ENCODE measurements around the gene SIAE. TPM values are rescaled to one million over a fixed set of nuclear protein-coding genes. Genes with fewer than 3 reads are reported as not detected.

The SIAE gene
- total and polyA plus RNA-seq, 3 experiments from 2014 or later, result 0.85 to 5.2 (median 4.0) TPM

DNA sequence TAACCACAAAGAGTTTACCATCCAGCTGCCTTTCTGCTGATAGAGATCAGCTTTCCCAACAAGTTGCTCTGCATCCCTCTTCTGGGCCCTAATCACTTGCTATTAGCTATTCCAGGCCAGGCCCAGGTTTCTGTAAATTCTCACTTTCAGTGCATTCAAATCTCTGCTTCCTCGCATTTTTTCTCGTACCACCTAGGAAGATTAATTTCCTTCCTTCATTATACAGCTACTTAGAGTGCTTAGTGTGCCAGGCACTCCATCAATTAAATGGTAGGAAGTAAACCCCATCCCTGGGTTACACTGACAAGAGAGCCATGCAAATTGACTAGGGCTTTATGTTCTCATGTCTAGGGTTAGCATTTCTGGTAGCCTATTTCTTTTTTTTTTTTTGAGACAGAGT is 9.7 kb downstream of the SIAE start:
- POLR2A ChIA-PET, result no interaction called here

DNA sequence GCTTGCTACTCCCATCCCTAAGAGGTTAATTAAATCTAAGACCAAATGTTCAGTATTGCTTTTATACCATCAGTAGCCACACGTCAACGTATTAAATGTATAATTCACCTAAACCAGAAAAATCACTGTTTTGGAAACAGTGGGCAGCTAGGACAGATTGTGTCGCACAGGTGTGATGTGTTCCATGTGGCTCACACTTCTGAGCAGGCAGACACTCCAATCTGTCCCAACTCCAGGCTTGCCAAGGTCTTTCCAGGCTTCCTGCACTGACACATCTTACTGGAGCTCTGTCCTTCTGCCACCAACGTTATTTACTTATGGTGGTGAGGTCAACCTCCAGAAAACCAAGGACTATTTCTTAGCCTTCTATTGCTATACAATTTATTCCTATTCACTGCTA is 11.4 kb downstream of the SIAE start:
- H3K4me1 Mint-ChIP-seq, result no peaks in the 10 kb centered on the region
- Histone ChIP-seq H3K9me3 (ENCODE audit: low read length) (no peaks in the 10 kb centered on the region), H3K36me3 (ENCODE audit: insufficient read depth, low read length) (no peaks in the 10 kb centered on the region), H3K27me3 (ENCODE audit: insufficient read depth, low read length, poor library complexity, severe bottlenecking) (no peaks in the 10 kb centered on the region), H3K4me3 (ENCODE audit: low read length) (no peak overlapping the region), H3K4me1 (ENCODE audit: insufficient read depth, low read length) (no peaks in the 10 kb centered on the region), H3K27ac (ENCODE audit: low read depth, low read length) (no peak overlapping the region)
- no peak overlapping the region for H3K4me3 Mint-ChIP-seq
- CTCF ChIA-PET, result interaction anchor here (1.1 kb wide), 1 partner anchor 103 kb away, joined by 3 read pairs; no protein-coding TSS in a partner anchor
- no peaks in the 10 kb centered on the region for H3K27me3 Mint-ChIP-seq
- POLR2A ChIA-PET, result no interaction called here
- no peak overlapping the region for H3K27ac Mint-ChIP-seq
- DNase-seq, result no peak
- peaks cover 0 to 10% (median 7%) of the 10 kb centered on the region in 3 donors for H3K36me3 Mint-ChIP-seq
- no peaks in the 10 kb centered on the region for H3K9me3 Mint-ChIP-seq

More for the DNA sequence above, 9.7 kb downstream of the SIAE start:
- no peaks in the 10 kb centered on the region for H3K9me3 Mint-ChIP-seq
- CTCF ChIA-PET, result interaction anchor here (0.9 to 1.7 kb wide), 2 partner anchors 99 to 173 kb away, joined by 6 read pairs; no protein-coding TSS in a partner anchor
- H3K4me1 ChIP-seq (ENCODE audit: insufficient read depth, low read length), result no peaks in the 10 kb centered on the region
- H3K36me3 ChIP-seq (ENCODE audit: insufficient read depth, low read length), result no peaks in the 10 kb centered on the region
- H3K27me3 Mint-ChIP-seq, result no peaks in the 10 kb centered on the region
- no peak for DNase-seq
- H3K36me3 Mint-ChIP-seq, result peaks cover 0 to 8% (median 3%) of the 10 kb centered on the region in 3 donors
- H3K27ac ChIP-seq (ENCODE audit: low read depth, low read length), result no peak overlapping the region
- no peak overlapping the region for H3K4me3 ChIP-seq (ENCODE audit: low read length)
- H3K4me3 Mint-ChIP-seq, result no peak overlapping the region
- no peaks in the 10 kb centered on the region for H3K27me3 ChIP-seq (ENCODE audit: insufficient read depth, low read length, poor library complexity, severe bottlenecking)
- no peaks in the 10 kb centered on the region for H3K4me1 Mint-ChIP-seq
- no peaks in the 10 kb centered on the region for H3K9me3 ChIP-seq (ENCODE audit: low read length)
- H3K27ac Mint-ChIP-seq, result no peak overlapping the region

DNA sequence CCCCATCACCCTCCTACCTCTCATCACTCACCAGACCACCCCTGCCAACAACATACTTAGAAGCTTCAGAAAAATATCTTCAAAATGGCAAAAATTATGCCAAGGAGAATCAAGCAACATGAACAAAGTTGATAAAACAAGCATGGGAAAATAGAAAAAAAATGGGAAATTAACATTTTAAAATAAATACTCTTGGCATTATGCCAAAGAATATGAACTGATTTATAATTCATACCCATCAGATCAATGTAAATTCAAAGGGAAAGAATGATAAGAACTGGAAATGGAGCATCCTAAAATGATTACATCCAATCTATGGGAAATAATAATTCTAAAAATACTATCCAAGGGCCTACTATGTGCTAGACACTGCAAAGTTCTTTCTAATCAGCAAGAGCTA is 12.0 kb downstream of the SIAE start:
- CTCF ChIA-PET, result interaction anchor here (1.1 kb wide), 1 partner anchor 103 kb away, joined by 3 read pairs; no protein-coding TSS in a partner anchor
- no peaks in the 10 kb centered on the region for H3K27me3 ChIP-seq (ENCODE audit: insufficient read depth, low read length, poor library complexity, severe bottlenecking)
- Mint-ChIP-seq H3K27ac (no peak overlapping the region), H3K4me1 (no peaks in the 10 kb centered on the region), H3K27me3 (no peaks in the 10 kb centered on the region), H3K4me3 (no peak overlapping the region), H3K9me3 (no peaks in the 10 kb centered on the region), H3K36me3 (peaks cover 0 to 12% (median 7%) of the 10 kb centered on the region in 3 donors)
- no peak overlapping the region for H3K27ac ChIP-seq (ENCODE audit: low read depth, low read length)
- POLR2A ChIA-PET, result no interaction called here
- H3K4me1 ChIP-seq (ENCODE audit: insufficient read depth, low read length), result no peaks in the 10 kb centered on the region
- H3K4me3 ChIP-seq (ENCODE audit: low read length), result no peak overlapping the region
- H3K9me3 ChIP-seq (ENCODE audit: low read length), result no peaks in the 10 kb centered on the region
- no peak for DNase-seq
- no peaks in the 10 kb centered on the region for H3K36me3 ChIP-seq (ENCODE audit: insufficient read depth, low read length)

DNA sequence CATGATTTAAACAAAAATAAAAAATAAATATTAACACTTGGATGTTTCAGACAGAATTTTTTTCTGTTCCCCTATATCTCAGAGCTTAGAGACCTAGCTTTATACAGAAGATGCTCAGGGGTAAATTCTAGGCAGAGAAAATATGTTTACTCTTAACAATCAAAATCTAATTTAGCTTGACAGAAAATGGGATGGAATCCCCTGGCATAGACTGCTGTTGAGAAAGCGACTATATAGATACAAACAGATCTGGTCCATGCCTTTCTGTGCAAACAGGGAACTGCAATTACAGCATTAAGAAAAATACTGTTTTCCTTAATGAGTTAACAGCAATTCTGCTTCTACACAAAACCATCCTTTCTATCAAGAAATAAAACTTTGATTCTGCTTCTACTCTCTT is 14.6 kb downstream of the SIAE start:
- Mint-ChIP-seq H3K27ac (no peak overlapping the region), H3K4me1 (no peaks in the 10 kb centered on the region), H3K9me3 (no peaks in the 10 kb centered on the region), H3K27me3 (no peaks in the 10 kb centered on the region), H3K36me3 (peaks cover 0 to 8% (median 7%) of the 10 kb centered on the region in 3 donors), H3K4me3 (no peak overlapping the region)
- H3K4me3 ChIP-seq (ENCODE audit: low read length), result no peak overlapping the region
- POLR2A ChIA-PET, result no interaction called here
- no peak for DNase-seq
- no peak overlapping the region for H3K27ac ChIP-seq (ENCODE audit: low read depth, low read length)
- CTCF ChIA-PET, result interaction anchor here (2.4 kb wide), 1 partner anchor 15 kb away, joined by 8 read pairs; no protein-coding TSS in a partner anchor
- H3K27me3 ChIP-seq (ENCODE audit: insufficient read depth, low read length, poor library complexity, severe bottlenecking), result no peaks in the 10 kb centered on the region
- no peaks in the 10 kb centered on the region for H3K36me3 ChIP-seq (ENCODE audit: insufficient read depth, low read length)
- H3K9me3 ChIP-seq (ENCODE audit: low read length), result no peaks in the 10 kb centered on the region
- no peaks in the 10 kb centered on the region for H3K4me1 ChIP-seq (ENCODE audit: insufficient read depth, low read length)

DNA sequence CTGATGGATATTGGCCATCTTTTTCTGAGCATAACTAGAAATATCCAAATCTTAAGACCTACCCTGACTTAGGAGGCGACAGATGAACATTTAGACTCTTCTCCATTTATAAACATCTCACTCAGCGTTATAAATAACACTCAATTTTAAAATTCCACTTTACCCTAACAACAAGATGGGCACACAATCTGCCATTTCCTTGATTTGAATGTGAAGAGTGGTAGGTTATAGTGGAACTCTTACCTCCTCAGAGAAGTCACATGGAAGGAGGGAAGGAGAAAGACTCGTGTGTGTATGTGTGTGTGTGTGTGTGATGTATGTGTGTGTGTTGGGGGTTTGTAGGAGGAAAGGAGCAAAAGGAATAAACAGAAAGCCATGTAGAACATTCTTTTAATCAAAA is 15.0 kb downstream of the SIAE start:
- Mint-ChIP-seq H3K27me3 (no peaks in the 10 kb centered on the region), H3K36me3 (peaks cover 0 to 9% (median 8%) of the 10 kb centered on the region in 3 donors), H3K27ac (no peak overlapping the region), H3K9me3 (no peaks in the 10 kb centered on the region), H3K4me1 (no peaks in the 10 kb centered on the region), H3K4me3 (no peak overlapping the region)
- Histone ChIP-seq H3K9me3 (ENCODE audit: low read length) (no peaks in the 10 kb centered on the region), H3K4me3 (ENCODE audit: low read length) (no peak overlapping the region), H3K27ac (ENCODE audit: low read depth, low read length) (no peak overlapping the region), H3K27me3 (ENCODE audit: insufficient read depth, low read length, poor library complexity, severe bottlenecking) (no peaks in the 10 kb centered on the region), H3K36me3 (ENCODE audit: insufficient read depth, low read length) (no peaks in the 10 kb centered on the region), H3K4me1 (ENCODE audit: insufficient read depth, low read length) (no peaks in the 10 kb centered on the region)
- CTCF ChIA-PET, result no interaction called here
- POLR2A ChIA-PET, result no interaction called here
- DNase-seq, result no peak

DNA sequence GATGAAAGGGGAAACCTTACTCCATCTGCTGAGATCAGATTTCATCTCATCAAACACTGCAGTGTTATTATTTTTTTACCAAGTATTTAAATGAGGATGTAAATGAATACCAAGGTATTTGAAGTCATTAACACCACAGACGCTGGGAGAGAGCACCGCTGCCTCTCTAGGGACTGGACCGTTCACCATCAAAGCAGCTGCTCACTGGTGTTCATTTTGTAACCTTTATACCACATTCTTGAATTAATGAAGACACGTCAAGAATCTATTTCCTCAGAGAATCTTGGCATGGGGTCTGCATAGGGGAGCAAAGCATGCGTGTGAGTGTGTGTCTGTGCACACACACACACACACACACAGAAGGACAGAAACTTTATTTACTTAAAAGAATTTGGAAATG is 15.6 kb downstream of the SIAE start:
- Histone ChIP-seq H3K36me3 (ENCODE audit: insufficient read depth, low read length) (no peaks in the 10 kb centered on the region), H3K4me1 (ENCODE audit: insufficient read depth, low read length) (no peaks in the 10 kb centered on the region), H3K27me3 (ENCODE audit: insufficient read depth, low read length, poor library complexity, severe bottlenecking) (no peaks in the 10 kb centered on the region), H3K4me3 (ENCODE audit: low read length) (no peak overlapping the region), H3K27ac (ENCODE audit: low read depth, low read length) (no peak overlapping the region), H3K9me3 (ENCODE audit: low read length) (no peaks in the 10 kb centered on the region)
- no peaks in the 10 kb centered on the region for H3K4me1 Mint-ChIP-seq
- no peaks in the 10 kb centered on the region for H3K9me3 Mint-ChIP-seq
- H3K36me3 Mint-ChIP-seq, result peaks cover 0 to 12% (median 10%) of the 10 kb centered on the region in 3 donors
- ChIA-PET CTCF (no interaction called here), POLR2A (no interaction called here)
- no peak for DNase-seq
- no peak overlapping the region for H3K4me3 Mint-ChIP-seq
- no peaks in the 10 kb centered on the region for H3K27me3 Mint-ChIP-seq
- H3K27ac Mint-ChIP-seq, result no peak overlapping the region

DNA sequence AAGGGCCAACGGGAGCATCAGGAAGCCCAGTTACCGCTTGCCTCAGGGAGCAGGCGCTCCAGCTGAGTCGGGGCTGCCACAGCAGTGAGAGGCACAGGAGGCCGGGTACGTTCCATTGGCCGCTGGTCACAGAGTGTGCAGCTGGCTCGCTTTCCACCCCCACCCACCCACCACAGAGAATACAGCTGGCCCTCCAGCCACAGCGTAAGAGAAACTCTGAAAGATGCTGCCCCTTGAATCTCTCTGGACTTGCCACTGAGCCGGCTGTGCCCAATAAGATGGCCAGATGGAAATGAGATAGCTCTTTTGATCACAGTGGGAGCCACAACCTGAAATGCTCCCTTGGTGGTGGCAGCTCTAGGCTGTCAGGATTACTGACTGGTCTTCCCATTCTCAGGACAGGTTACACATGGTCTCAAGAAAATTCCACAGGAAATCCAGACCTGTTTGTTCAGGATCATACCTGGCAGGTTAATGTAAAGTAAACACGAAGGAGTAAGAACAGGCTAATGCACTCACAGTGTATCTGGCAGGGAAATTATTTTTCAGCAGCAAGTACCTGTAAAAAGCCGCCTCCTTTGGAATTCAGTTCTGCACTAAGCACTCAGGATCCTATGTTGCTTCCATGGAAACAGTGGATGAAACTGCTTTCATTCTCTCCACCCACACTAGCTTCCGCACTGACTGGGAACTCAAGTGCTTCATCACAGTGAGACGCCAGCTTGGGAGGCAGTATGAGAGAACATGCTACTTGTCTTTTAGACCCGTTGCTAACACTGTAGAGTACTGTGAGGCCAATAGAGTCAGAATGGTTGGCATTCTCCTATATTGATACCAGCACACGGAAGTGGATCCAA is 16.5 kb downstream of the SIAE start:
- Mint-ChIP-seq H3K4me3 (peak overlapping the region in 1 of 7 donors; percentile 18), H3K4me1 (no peaks in the 10 kb centered on the region), H3K27ac (no peak overlapping the region), H3K27me3 (no peaks in the 10 kb centered on the region), H3K9me3 (no peaks in the 10 kb centered on the region), H3K36me3 (peaks cover 0 to 12% (median 12%) of the 10 kb centered on the region in 3 donors)
- ChIA-PET POLR2A (no interaction called here), CTCF (interaction anchor here (1.4 kb wide), 1 partner anchor 13 kb away, joined by 3 read pairs; no protein-coding TSS in a partner anchor)
- H3K36me3 ChIP-seq (ENCODE audit: insufficient read depth, low read length), result no peaks in the 10 kb centered on the region
- no peaks in the 10 kb centered on the region for H3K9me3 ChIP-seq (ENCODE audit: low read length)
- H3K27ac ChIP-seq (ENCODE audit: low read depth, low read length), result no peak overlapping the region
- H3K4me1 ChIP-seq (ENCODE audit: insufficient read depth, low read length), result no peaks in the 10 kb centered on the region
- no peak for DNase-seq
- H3K4me3 ChIP-seq (ENCODE audit: low read length), result no peak overlapping the region
- H3K27me3 ChIP-seq (ENCODE audit: insufficient read depth, low read length, poor library complexity, severe bottlenecking), result no peaks in the 10 kb centered on the region

DNA sequence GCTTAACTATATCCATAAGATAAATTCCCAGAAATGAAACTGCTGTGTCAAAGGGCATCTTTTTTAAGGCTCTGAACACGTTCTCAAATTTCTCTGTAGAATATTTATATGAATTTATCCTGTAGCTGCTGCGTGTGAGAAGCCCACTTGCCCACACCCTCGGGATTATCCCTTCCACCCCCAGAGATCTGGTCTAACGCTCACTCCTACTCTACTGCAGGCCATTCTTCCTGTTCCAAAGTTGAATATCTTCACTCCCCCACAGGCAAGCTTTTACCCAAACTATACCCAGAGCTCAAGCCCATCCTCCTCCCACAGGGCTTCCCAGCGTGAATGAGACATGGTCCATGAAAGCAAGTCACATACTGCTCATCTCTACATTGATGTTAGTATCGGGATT is 24.9 kb downstream of the SIAE start:
- POLR2A ChIA-PET, result no interaction called here
- no peaks in the 10 kb centered on the region for H3K9me3 Mint-ChIP-seq
- CTCF ChIA-PET, result interaction anchor here (1.0 to 1.6 kb wide), 2 partner anchors 16 to 98 kb away, joined by 3 to 4 read pairs; no protein-coding TSS in a partner anchor
- H3K36me3 Mint-ChIP-seq, result peaks cover 0 to 8% (median 6%) of the 10 kb centered on the region in 3 donors
- no peak overlapping the region for H3K4me3 Mint-ChIP-seq
- H3K27ac Mint-ChIP-seq, result no peak overlapping the region
- H3K4me1 Mint-ChIP-seq, result no peaks in the 10 kb centered on the region
- H3K27me3 Mint-ChIP-seq, result no peaks in the 10 kb centered on the region
- Histone ChIP-seq H3K4me1 (ENCODE audit: insufficient read depth, low read length) (no peaks in the 10 kb centered on the region), H3K27ac (ENCODE audit: low read depth, low read length) (no peak overlapping the region), H3K27me3 (ENCODE audit: insufficient read depth, low read length, poor library complexity, severe bottlenecking) (no peaks in the 10 kb centered on the region), H3K36me3 (ENCODE audit: insufficient read depth, low read length) (no peaks in the 10 kb centered on the region), H3K4me3 (ENCODE audit: low read length) (no peak overlapping the region), H3K9me3 (ENCODE audit: low read length) (no peaks in the 10 kb centered on the region)
- no peak for DNase-seq
